Effector CD4-positive, alpha-beta T cell (primary cell): ENCODE measurements around the gene PUS3.

Experiments used
- DNase-seq: peaks from one replicate; pipeline ENCODE4 v3.0.0-alpha.2; 2020
- total RNA-seq: gene quantifications from one replicate; lab custom pipeline; 2026; lab: John Stamatoyannopoulos, UW

Gene PUS3, protein sequence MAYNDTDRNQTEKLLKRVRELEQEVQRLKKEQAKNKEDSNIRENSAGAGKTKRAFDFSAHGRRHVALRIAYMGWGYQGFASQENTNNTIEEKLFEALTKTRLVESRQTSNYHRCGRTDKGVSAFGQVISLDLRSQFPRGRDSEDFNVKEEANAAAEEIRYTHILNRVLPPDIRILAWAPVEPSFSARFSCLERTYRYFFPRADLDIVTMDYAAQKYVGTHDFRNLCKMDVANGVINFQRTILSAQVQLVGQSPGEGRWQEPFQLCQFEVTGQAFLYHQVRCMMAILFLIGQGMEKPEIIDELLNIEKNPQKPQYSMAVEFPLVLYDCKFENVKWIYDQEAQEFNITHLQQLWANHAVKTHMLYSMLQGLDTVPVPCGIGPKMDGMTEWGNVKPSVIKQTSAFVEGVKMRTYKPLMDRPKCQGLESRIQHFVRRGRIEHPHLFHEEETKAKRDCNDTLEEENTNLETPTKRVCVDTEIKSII
- 7.1 reads per million, percentile 26 among the genes with 10 or more reads in this experiment for total RNA-seq

DNA sequence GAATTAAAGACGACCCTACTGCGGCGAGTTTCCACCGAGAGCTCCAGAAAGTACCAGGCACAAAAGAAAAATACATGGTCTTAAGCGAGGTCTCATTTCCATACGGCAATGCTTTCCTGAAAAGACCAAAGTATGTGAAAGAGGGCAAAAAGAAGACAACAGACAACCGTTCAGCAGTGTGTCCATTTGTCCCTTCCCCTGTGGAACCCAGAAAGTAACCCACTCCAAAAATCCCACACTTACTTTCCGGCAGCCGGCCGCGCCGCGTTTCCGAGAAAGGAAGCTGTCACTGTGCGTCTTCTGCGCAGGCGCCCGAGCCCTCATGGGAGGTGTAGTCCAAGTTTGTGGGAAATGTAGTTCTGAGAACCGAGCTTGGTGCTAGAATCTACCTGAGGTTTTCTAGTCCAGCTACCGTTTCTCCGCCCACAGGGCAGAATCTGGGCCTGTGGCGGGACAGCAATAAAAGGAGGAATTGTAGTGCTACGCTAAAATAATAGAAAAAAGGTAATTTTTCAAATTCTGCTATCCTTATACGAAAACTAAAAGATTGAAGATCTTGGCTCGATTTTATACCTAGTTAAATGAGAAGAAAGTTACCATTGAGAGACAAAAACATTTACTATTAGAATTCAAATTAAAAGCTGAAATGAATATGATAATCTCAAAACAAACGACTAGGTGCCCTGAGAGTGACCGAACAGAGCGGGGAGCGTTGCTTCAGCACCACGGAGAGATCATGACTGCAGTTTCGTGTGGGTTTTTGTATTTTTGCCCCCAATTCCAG is at the start of gene PUS3:
PUS3 (minus strand) TSS at position 280 of the 784 bp plus-strand sequence. CDS start 6,922 bp downstream, outside the sequence.
- peak; percentile 83 for DNase-seq

DNA sequence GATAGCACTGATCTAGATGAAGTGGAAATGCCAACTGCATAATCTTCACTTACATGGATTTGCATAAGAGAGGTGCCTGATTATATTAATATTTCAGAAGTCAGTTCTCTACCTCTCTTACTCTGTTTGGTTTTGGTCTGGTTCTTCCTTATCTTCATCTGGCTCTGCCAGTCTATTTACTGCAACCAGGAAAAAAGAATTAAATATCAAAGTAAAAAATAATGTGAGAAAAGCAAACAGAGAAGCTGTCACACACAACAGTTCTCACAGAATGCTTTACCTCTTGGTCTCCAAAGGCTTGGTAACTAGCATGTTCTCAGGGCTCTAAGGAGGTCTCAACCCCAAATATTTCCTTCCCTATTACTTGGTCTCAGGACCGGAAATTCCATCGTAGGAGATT is 49.6 kb upstream of the PUS3 start:
- DNase-seq: no peak

DNA sequence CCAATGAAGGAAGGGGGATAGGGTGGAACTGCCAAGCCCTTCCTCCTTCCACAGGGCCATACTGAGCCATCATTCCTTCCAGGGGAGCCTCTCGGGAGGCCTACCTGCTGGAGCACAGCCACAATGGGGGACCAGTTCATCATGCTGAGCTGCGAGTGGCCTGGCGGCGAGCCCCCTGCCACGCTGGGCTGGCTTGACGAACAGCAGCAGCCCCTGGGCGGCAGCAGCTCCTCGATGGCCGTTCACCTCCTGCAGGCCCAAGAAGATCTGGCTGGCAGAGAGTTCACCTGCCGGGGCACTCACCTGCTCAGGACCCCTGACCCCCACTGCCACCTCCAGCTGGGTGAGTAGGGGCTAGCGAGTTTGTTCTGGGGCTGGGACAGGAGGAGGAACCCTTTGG is 48.7 kb upstream of the PUS3 start:
- DNase-seq: no peak

DNA sequence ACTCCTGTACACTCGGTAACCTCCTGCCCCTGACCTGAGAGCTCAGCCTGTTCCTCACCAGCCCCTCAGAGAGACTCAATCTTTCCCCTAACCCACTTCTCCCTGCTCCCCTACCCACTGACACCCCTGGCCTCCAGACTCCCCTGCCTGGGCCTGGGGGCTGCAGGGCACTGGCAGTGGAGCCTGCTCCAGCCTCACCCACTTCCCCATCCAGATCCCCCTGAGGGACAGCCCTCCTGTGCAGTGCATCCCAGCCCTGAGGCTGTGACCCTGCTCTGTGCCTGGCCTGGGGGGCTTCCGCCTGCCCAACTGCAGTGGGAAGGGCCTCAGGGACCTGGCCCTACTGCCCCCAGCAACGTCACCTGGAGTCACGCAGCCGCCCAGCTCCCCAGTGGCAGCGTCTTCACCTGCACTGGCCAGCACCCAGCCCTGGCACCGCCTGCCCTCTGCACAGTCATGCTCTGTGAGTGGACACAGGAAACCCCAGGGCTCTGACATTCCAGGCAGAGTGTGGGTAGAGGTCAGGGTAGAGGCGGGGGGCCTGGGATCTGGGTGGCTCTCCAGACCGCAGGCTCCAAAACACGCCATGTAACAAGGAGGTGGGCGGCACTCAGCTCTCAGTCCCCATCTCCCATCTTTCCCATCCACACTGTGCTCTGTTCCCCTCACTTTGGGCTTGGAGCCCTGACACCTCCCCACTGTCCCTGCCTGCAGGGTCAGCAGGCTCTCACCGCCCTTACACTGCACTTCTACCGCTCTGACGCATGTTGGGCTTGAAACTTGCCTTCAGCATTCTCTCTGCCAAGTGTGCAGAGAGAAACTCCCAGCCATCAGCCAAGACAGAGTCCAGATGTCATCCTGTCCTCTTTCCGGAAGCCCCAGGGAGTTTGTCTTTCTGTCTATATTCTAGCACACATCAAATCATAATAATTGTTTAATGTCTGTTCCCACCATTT is 48.0 kb upstream of the PUS3 start:
- DNase-seq: no peak

DNA sequence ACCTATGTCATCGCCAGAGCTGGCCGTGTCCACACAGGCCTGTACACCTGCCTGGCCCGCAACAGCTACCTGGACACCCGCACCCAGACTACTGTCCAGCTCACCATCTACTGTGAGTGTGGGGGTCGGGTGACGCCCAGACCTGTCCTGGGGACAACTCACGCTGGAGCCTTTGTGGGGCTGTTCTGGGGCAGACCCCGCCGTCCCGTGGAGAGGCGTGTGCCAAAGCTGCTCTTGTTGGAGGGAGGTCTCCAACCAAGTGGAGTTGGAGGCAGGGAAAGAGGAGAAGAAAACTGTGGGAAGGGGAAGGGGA is 47.1 kb upstream of the PUS3 start:
- DNase-seq: no peak

DNA sequence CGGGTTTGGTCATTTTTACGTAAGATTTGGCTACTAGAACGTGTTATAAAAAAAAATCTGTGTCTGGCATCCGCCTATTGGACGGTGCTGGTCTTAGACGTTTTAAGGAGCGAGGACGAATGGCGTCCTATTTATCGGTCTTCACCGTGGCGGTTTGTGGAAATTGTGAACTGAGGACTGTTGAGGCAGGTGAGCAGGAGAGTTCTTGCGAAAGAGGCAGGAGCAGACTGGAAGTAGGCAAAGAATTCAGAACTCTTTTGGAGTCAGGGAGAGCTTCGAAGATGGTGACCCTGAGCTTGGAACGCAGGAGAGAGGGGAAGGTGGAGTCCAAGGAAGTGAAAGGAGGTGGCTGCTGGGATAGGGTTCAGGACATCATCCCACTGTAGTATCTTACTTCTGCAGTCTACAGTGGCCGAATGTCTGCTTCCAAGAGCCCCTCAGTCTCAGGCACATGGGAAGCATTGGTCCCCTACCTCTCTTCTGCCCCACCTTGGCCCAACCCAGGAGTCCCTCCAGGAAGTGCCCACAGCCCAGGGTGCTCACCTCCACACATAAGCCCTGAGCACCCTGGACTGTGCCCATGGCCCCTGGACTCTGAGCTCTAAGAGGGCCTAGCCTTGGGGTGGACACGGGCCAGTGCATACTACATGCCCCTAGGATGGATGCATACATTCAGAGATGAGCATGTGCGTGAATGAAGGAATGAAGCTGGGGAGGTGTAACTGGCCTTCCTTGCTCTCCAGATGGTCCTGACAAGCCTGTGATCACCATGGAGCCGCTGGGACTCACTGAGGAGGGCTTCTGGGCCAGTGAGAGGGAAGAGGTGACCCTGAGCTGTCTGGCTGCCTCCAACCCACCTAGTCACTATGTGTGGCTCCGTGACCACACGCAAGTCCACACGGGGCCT is 46.5 kb upstream of the PUS3 start:
- DNase-seq: no peak

DNA sequence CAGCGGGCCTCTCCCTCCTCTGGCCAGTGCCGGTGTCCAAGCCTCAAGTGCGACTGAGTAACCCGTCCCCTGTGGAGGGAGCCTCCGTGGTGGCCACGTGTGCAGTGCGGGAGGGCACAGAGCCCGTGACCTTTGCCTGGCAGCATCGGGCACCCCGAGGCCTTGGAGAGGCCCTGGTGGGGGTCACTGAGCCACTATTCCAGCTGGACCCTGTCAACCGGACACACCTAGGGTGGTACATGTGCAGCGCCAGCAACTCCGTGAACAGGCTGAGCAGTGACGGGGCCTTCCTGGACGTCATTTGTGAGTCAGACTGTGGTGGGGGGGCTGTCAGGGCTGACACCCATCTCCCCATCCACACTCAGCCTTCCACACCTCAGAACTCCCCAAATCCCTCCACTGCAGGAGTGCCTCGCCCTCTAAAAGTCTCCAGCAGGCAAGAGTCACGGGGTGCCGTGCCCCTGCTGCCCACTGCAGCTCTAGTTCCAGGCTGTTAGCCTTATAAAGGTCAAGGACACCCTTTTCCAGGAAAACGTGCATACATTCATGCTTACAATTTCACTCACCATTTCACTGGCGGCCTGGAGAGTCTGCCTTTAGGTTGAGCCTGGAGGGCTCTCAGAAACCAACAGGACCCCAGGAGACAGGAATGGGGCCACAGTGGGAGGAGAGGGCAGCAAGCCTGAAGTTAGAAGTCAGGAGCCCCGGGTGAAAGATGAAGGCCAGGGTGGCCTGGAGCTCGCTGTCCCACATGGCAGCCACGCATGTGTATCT is 45.5 kb upstream of the PUS3 start:
- DNase-seq: no peak

DNA sequence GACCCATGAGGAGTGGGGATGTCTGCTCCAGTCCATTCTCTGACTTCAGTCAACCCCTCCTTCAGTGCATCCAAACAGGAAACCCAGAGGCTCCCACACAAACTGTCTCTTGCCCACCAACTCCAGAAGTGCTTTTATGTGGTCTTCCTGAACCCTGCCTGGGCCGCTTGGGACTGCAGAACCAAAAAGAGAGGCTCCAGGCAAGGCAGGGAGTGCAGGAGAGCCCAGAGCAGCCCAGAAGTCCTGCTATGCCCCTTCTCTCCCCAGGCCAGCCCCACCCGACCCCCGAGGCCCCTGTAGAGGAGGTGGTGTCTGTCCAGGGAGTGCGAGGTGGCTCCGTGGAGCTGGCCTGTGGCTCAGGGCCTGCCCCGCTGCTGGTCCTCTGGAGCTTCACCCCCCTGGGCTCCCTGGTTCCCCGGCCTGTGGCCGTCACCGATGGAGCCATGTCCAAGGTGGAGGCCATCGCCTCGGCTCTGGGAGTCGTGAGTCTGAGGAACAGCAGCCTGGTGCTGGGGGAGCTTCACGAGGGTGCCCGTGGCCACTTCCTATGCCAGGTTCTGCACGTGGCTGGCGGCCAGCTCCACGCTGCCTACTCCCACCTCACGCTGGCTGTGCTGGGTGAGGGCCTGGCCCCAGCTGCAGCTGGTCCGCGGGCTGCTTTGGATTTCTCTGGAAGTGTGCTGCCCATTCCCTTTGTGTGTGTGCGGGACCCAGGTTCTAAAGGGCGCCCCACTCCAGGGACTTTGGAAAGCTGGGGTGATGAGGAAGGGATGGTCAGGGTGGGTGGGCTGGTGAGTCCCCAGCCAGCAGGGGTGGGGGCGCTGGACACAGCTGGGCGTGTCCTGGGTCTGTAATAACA is 44.6 kb upstream of the PUS3 start:
- no peak for DNase-seq

DNA sequence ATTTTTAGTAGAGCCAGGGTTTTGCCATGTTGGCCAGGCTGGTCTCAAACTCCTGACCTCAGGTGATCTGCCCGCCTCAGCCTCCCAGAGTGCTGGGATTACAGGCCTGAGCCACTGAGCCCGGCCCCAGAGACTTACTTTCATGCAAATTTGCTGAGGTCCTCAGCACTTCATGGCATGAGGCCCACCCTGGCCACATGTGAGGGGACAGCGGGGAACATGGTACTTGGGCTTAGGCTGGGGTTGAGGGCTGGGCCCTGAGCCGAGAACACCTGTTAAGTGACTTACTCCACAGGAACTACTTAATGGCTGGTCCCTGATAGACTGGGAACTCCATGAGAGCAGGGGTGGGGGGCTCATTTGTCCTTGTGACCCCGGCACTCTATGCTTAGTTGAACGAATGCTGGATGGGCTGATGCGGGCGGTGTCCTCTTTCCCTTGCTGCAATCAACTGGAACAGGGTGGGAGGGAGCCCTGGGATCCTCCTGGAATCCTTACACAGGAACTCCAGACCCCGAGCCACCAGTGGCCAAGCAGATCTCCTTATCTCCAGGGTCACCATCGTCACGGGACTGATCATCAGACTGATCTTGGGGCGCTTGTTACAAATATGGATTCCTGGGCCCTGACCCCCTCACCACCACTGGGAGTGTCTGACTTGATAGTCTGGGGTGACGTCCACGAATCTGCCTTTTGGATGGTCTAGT is 43.9 kb upstream of the PUS3 start:
- DNase-seq: no peak

DNA sequence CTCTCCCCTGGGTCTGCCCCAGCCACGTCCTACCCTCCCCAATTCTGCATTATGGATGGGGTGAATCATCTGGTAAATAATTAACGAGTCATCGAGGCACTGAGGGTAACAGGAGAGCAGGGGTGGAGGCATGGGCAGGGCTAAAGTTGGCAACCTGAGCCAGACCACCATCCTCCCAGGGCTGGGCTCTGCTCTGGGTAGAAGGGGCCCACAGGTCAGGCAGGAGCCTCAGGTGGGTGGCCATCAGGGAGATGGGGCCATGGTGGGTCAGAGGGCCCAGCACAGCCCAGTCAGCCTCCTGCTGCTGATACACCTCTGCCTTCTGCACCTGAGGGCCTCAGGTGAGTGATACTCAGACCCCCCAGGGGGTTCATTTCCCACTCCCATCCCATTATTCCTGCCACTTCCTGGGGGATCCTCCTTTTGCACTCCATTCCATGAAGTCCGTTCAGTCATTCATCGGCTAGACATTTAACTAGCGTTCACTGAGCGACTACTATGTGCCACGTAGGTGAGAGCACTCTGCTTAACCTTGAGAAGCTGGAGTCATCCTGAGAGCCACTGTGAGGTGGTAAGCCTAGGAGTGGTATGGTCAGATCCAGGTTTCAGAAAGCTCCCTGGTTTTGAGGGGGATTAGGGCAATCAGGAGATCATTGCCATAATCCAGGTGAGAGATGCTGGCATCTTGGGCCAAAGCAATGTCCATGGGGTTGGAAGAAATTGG is 43.0 kb upstream of the PUS3 start, which contains the start of gene VSIG10L2:
VSIG10L2 (plus strand) TSS at position 248 of the 724 bp plus-strand sequence; CDS start at position 260, 12 bp downstream.
- DNase-seq: no peak

DNA sequence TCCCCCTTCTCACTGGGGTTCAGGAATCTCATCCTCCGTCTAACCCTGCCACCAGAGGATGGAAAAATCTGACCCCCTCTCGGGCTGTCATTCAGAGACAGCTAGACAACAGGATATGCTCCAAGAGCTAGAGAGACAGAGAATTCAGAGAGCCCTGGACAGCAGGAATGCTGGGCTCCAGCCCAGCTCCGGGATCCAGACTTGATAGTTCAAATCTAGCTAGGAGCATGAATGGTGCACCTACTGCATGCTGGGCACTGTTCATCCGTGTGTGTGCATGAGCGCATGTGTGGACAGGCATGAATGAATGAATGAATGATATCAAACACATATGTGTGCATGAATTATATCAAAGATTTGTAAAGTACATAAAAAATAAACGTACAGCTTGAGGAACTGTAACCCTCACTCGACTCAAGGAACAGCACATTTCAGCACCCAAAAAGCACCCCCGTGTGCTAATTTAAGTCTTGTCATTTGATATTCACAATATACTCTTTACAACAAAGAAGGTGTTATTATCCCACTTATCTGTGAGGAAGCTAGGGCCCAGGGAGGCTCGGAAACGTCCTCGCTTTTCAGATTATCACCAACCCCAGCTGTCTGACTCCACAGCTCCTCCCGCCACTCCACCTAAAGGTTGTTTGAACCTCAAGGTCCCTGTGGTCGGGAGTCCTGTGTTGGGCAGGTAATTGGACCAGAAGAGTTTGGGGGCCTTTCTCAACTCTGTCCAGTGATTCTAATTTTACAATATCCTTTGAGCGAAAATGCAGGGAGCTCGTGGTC is 42.2 kb upstream of the PUS3 start:
- DNase-seq: no peak

DNA sequence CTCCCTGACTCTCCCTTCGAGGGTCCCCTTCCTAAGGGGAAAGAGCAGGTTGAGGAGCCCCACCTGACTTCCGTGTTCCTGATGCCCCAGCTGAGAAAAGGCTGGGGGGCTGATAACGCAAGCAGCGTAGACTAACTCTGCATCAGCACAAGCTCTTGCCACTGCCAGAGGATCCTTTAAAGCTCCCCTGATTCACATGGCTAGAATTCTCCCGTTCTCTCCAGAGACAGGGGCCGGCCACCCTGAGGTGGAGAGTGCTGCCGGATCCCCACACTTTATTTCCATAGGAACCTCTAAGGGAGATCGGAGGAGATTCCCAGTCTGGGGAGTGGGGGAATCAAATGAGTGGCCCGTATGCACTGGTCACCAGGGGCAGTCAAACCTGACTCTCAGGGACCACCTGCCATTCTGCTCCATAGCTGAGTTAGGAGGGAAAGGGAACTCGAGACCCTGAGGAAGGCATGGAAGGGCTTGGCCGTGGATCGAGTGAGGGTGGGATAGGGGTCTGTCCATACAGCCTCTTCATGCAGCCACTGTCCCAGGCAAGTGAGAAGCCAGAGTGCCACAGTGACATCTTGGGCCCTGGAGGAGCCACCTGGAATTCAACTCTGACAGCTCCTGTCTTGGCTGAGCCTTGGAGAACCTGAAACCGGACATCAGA is 41.5 kb upstream of the PUS3 start:
- no peak for DNase-seq

DNA sequence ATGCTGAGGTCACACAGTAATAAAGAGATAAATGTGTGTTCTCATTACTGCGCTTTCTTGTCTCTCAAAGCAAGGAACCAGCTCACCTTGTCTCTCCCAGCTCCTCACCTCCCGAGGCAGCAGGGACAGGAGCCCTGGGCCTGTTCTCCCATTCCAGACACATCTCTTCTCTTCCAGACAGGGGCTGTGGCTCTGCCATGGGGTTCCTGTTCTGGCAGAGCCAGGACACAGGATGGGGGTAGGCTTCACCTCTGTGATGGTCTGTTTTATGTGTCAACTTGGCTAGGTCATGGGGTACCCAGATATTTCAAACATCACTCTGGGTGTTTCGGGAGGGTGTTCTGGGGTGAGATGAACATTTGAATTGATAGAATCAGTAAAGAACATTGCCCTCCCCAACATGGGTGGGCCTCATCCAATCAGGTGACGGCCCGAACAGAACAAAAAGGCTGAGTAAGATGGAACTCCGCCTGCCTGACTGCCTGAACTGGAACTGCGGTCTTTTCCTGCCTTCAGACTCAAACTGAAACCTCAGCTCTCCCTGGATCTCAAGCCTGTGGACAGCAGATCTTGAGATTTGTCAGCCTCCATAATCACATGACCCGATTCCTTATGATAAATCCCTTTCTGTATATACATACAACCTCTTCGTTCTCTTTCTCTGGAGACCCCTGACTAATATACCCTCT is 40.8 kb upstream of the PUS3 start:
- no peak for DNase-seq

DNA sequence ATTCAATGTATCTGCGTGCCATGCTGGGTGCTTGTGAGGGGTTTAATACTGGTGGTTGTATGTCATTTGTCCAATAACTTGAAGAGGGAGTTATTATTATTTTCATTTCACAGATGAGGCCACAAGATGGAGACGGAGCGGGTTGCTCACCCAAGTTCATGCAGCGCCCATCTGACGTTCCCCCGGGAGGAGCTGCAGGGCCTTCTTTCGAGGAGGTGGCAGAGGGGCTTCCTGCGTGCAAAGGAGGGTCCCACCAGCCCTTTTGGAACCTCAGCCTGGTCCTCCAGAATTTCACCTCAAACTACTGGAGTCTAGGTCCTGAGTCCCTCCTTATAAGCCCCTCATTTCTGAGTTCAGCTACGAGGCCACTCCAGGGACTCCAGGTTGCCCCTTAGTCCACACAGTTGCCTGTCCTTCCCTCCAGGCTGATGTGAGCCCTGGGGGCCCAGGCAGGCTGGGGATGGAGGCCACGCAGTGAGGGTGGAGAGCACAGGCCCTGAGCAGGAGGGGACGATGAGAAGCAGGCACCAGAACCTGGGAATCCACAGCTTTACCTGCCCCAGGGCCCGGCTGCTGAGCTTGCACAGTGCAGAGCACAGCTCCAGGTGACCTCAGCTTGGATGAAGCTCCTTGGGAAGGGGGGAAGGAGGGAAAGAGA is 39.9 kb upstream of the PUS3 start:
- no peak for DNase-seq
